A549 (cell line): Measurements from ENCODE around the gene IP6K1.

ENCODE experiments used
- CTCF ChIP-seq: fragments of >200 bp; sonication (Bioruptor Twin); formaldehyde crosslinking; IDR thresholded peaks from 3 replicates; pipeline ENCODE4 v1.5.1; 2016
- PHF8 ChIP-seq: fragments of 200-600 bp; sonication (generic); IDR thresholded peaks from 2 replicates; pipeline ENCODE4 v1.6.1; 2016; ENCODE audit warnings: low read depth, mild to moderate bottlenecking, antibody characterized with exemption, moderate library complexity, borderline replicate concordance
- POLR2A ChIP-seq: IDR thresholded peaks from 2 replicates; pipeline ENCODE4 v1.6.1; 2012; ENCODE audit warnings: mild to moderate bottlenecking, low read length

GRCh38 chr3:49804141-49805041 lies 18.0 kb upstream of the IP6K1 start:
- no peak for TF ChIP-seq CTCF
- no peak for TF ChIP-seq POLR2A
- TF ChIP-seq PHF8 = no peak
